Kidney (tissue), 14 donors: ENCODE data around the gene ADGRD1. TPM values are rescaled to one million over a fixed set of nuclear protein-coding genes. Genes with fewer than 3 reads are reported as not detected.
A peak's percentile ranks its signal among the peaks of the same experiment; 100 is the strongest.

Experiments used
- DNase-seq, 5 donors: peaks; one replicate each; pipeline ENCODE4 v3.0.0-alpha.2; 2013 to 2020
- FAIRE-seq: peaks from 2 replicates; lab custom pipeline; 2012; peaks lifted over from hg19 to GRCh38; lab: Jason Lieb, UNC
- H3K27ac ChIP-seq, 2 donors: one replicate each; pipeline ENCODE4 v1.7.0; 2013; ENCODE audit warnings: low read depth in 2 of 2, low read length in 2 of 2, inconsistent platforms in 1 of 2
- H3K27me3 ChIP-seq: one replicate; pipeline ENCODE4 v1.7.1; 2013; ENCODE audit warnings: low read length, inconsistent platforms; ENCODE audit not compliant: control insufficient read depth, insufficient read depth
- H3K36me3 ChIP-seq, 3 donors: one replicate each; pipeline versions ENCODE4 v1.7.0 to v1.7.1; 2013; ENCODE audit warnings: low read length in 3 of 3, control low read depth in 1 of 3, inconsistent platforms in 1 of 3; ENCODE audit not compliant: insufficient read depth in 3 of 3, control insufficient read depth in 2 of 3
- H3K4me1 ChIP-seq, 3 donors: one replicate each; pipeline versions ENCODE4 v1.7.0 to v1.7.1; 2013; ENCODE audit warnings: low read length in 3 of 3, inconsistent platforms in 1 of 3, low read depth in 1 of 3; ENCODE audit not compliant: control insufficient read depth in 2 of 3, insufficient read depth in 2 of 3
- H3K4me3 ChIP-seq, 3 donors: one replicate each; pipeline versions ENCODE4 v1.7.0 to v1.8.1; 2013; ENCODE audit warnings: low read length in 3 of 3, control low read depth in 1 of 3, inconsistent platforms in 1 of 3
- H3K9ac ChIP-seq, 3 donors: one replicate each; pipeline versions ENCODE4 v1.7.0 to v1.7.1; 2013; ENCODE audit warnings: low read length in 3 of 3, control low read depth in 1 of 3, inconsistent platforms in 1 of 3
- H3K9me3 ChIP-seq, 3 donors: one replicate each; pipeline versions ENCODE4 v1.7.0 to v1.7.1; 2013; ENCODE audit warnings: low read length in 3 of 3, control low read depth in 1 of 3, inconsistent platforms in 1 of 3; ENCODE audit not compliant: control insufficient read depth in 2 of 3, insufficient read depth in 1 of 3
- intact Hi-C: fragments of 100-400 bp; cut with DNase I; formaldehyde crosslinking; loops from one replicate; pipeline ENCODE4 v1.11.1; 2022
- polyA plus RNA-seq: library from polyadenylated mRNA; stranded (reverse); fragments of 350-450 nt; fragmentation: Illumina TruSeq; extraction: RNeasy Lipid Tissue Mini Kit (QIAGEN cat#74804); gene quantifications from one replicate; pipeline ENCODE4 v1.2.3, GENCODE V29; 2014; ENCODE audit warnings: low read depth, low replicate concordance; ENCODE audit not compliant: insufficient read depth
- total RNA-seq: library from RNA; stranded (reverse); fragmentation: NEBNext Ultra II Directional; extraction: Animal tissue kit (Norgen Biotek cat#: 25700); gene quantifications from one replicate; pipeline ENCODE4 v1.2.1, GENCODE V29; 2021
- TF ChIP-seq, protein P1 (sequence below): IDR thresholded peaks from 3 replicates; pipeline ENCODE4 v1.5.1; 2012; ENCODE audit warnings: mild to moderate bottlenecking, moderate library complexity, borderline replicate concordance; ENCODE audit not compliant: insufficient read depth; ENCODE audit errors: extremely low read depth
- donor health status: control.
- donor health status: control.
- donor health status: control.
- donor health status: control.
- donor health status: control.
- donor health status: DM: yes; HTN: yes; CAD: no.
- donor health status: Normal renal cell carcinoma (clear cell type).

The ADGRD1 gene
- total and polyA plus RNA-seq, 2 donors from 2014 or later = 1.7 to 6.7 TPM

DNA sequence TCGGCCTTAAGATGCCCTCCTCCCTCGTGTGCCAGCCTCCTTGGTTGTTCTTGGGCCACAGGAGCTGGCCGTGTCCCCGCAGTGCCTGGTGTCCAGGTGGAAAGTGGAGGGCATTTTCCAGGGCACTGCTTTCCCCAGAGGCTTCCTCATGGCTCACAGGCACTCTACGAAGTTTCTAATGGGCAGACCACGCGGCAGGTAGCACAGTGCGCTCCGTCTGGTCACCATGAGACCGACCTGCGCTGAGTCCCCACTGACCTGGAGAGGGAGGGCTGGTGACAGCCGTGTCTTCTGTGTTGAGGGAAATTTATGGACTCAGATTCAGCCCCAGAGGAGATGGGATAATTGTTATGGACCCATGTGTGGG is 186.3 kb downstream of the ADGRD1 start:
- DNase-seq (no peak), FAIRE-seq (no peak)
- H3K36me3 ChIP-seq = no peaks in the 10 kb centered on the region
- H3K9me3 ChIP-seq = no peaks in the 10 kb centered on the region
- no peaks in the 10 kb centered on the region for H3K4me1 ChIP-seq
- no peak overlapping the region for H3K9ac ChIP-seq
- TF ChIP-seq, protein P1, sequence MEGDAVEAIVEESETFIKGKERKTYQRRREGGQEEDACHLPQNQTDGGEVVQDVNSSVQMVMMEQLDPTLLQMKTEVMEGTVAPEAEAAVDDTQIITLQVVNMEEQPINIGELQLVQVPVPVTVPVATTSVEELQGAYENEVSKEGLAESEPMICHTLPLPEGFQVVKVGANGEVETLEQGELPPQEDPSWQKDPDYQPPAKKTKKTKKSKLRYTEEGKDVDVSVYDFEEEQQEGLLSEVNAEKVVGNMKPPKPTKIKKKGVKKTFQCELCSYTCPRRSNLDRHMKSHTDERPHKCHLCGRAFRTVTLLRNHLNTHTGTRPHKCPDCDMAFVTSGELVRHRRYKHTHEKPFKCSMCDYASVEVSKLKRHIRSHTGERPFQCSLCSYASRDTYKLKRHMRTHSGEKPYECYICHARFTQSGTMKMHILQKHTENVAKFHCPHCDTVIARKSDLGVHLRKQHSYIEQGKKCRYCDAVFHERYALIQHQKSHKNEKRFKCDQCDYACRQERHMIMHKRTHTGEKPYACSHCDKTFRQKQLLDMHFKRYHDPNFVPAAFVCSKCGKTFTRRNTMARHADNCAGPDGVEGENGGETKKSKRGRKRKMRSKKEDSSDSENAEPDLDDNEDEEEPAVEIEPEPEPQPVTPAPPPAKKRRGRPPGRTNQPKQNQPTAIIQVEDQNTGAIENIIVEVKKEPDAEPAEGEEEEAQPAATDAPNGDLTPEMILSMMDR = no peak
- intact Hi-C loops = no loop called here
- no peak overlapping the region for H3K4me3 ChIP-seq
- H3K27ac ChIP-seq = no peak overlapping the region
- H3K27me3 ChIP-seq = no peaks in the 10 kb centered on the region

DNA sequence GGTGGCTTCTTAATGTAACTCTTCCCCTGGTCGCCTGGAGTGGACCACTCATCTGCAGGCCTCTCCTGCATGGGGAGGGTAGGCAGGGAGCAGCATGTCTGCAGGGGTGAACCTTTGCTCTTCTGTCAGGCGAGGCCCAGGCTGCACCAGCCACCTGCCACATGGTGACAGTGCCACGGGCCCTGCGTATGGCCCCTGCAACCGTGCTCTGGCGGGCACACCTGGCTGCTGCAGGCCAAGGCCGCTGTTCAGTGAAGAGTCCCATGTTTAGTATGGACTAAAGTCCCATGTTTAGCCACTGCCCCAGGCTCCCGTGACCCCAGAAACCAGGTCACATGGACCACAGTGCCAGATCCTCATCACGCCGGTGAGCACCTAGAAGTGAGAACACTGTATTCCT is 187.0 kb downstream of the ADGRD1 start:
- Histone ChIP-seq H3K27me3 (no peaks in the 10 kb centered on the region), H3K4me1 (no peaks in the 10 kb centered on the region), H3K9me3 (no peaks in the 10 kb centered on the region), H3K27ac (no peak overlapping the region), H3K36me3 (no peaks in the 10 kb centered on the region), H3K9ac (no peak overlapping the region), H3K4me3 (no peak overlapping the region)
- TF ChIP-seq, protein P1 = no peak
- intact Hi-C loops = no loop called here
- no peak for DNase-seq
- FAIRE-seq = no peak

DNA sequence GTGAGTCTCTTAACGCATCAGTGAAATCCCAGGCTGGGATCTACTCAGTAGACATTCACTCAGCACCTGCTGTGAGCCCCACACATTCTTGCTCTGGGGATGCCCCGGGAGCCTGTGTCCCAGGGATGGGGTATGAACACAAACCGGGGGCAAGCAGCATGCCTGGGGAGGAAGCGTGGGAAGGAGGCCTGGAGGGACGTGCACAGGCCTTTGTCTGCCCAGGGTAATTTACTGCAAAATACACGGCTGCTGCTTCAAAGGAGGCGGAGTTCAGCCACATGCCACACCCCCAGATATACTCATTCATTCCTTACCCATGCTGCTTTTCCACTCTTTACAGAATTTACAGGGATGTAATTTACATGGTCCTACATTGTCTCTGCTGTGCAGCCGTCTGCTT is 187.8 kb downstream of the ADGRD1 start:
- no peak for FAIRE-seq
- H3K27me3 ChIP-seq = no peaks in the 10 kb centered on the region
- no peak overlapping the region for H3K27ac ChIP-seq
- H3K36me3 ChIP-seq = no peaks in the 10 kb centered on the region
- no peaks in the 10 kb centered on the region for H3K9me3 ChIP-seq
- DNase-seq = peak in 1 of 5 donors; percentile 37
- H3K4me3 ChIP-seq = no peak overlapping the region
- H3K4me1 ChIP-seq = no peaks in the 10 kb centered on the region
- TF ChIP-seq, protein P1 = no peak
- no peak overlapping the region for H3K9ac ChIP-seq
- intact Hi-C loops = no loop called here
